Measurements from ENCODE around the gene CHRNA5.

CHRNA5 gene

GRCh38 chr15:78540871-78541743, 24.2 kb upstream of the CHRNA5 start:
- H3K9ac ChIP-seq (ENCODE audit: low read length) = peak overlapping the region; percentile 94
- peaks cover 23% of the 10 kb centered on the region; the same call in 1 of the 2 replicates for H3K36me3 ChIP-seq (replicated peaks; ENCODE audit: insufficient read depth, low read length)
- no peaks in the 10 kb centered on the region for H3K9me2 ChIP-seq (replicated peaks; ENCODE audit: insufficient read depth, low read length)
- H3K79me2 ChIP-seq (ENCODE audit: low read length) = peaks cover 54% of the 10 kb centered on the region
- peak overlapping the region; percentile 80 for H2AFZ ChIP-seq (ENCODE audit: low read length)
- TF ChIP-seq EZH2phosphoT487 (IDR thresholded peaks at IDR 0.05; ENCODE audit: low read length) = no peak
- TF ChIP-seq, protein P1, sequence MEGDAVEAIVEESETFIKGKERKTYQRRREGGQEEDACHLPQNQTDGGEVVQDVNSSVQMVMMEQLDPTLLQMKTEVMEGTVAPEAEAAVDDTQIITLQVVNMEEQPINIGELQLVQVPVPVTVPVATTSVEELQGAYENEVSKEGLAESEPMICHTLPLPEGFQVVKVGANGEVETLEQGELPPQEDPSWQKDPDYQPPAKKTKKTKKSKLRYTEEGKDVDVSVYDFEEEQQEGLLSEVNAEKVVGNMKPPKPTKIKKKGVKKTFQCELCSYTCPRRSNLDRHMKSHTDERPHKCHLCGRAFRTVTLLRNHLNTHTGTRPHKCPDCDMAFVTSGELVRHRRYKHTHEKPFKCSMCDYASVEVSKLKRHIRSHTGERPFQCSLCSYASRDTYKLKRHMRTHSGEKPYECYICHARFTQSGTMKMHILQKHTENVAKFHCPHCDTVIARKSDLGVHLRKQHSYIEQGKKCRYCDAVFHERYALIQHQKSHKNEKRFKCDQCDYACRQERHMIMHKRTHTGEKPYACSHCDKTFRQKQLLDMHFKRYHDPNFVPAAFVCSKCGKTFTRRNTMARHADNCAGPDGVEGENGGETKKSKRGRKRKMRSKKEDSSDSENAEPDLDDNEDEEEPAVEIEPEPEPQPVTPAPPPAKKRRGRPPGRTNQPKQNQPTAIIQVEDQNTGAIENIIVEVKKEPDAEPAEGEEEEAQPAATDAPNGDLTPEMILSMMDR (IDR thresholded peaks at IDR 0.05; ENCODE audit: low read length) = no peak
- no peak for TF ChIP-seq EZH2 (optimal IDR thresholded peaks at IDR 0.05; ENCODE audit: low read depth, low read length)
- no peak for DNase-seq
- no peaks in the 10 kb centered on the region for H4K20me1 ChIP-seq (ENCODE audit: insufficient read depth, low read length)
- no peaks in the 10 kb centered on the region for H3K9me3 ChIP-seq (replicated peaks; ENCODE audit: insufficient read depth, low read length)
- peaks cover 16% of the 10 kb centered on the region for H3K4me1 ChIP-seq (ENCODE audit: low read length)
- peak overlapping the region; percentile 91 for H3K27ac ChIP-seq (ENCODE audit: low read length)
- peaks cover 29% of the 10 kb centered on the region for H3F3A ChIP-seq (ENCODE audit: insufficient read depth, low read length)
- H3K27me3 ChIP-seq (replicated peaks; ENCODE audit: insufficient read depth, low read length) = no peaks in the 10 kb centered on the region
- peak overlapping the region; percentile 73 for H3K4me2 ChIP-seq (ENCODE audit: low read depth, low read length)
- H3K4me3 ChIP-seq (ENCODE audit: low read length) = peak overlapping the region; percentile 90

- Histone ChIP-seq H3K4me2 (ENCODE audit: low read depth, low read length) (peak overlapping the region; percentile 73), H4K20me1 (ENCODE audit: insufficient read depth, low read length) (no peaks in the 10 kb centered on the region), H3K9ac (ENCODE audit: low read length) (peak overlapping the region; percentile 94; the same call in 1 of the 2 replicates), H3K27ac (ENCODE audit: low read length) (peak overlapping the region; percentile 91; the same call in 1 of the 2 replicates), H2AFZ (ENCODE audit: low read length) (no peak overlapping the region), H3K4me3 (ENCODE audit: low read length) (peak overlapping the region; percentile 90), H3F3A (ENCODE audit: insufficient read depth, low read length) (peaks cover 29% of the 10 kb centered on the region), H3K36me3 (replicated peaks; ENCODE audit: insufficient read depth, low read length) (peaks cover 23% of the 10 kb centered on the region; the same call in 1 of the 2 replicates), H3K9me3 (replicated peaks; ENCODE audit: insufficient read depth, low read length) (no peaks in the 10 kb centered on the region), H3K27me3 (replicated peaks; ENCODE audit: insufficient read depth, low read length) (no peaks in the 10 kb centered on the region), H3K9me2 (replicated peaks; ENCODE audit: insufficient read depth, low read length) (no peaks in the 10 kb centered on the region), H3K4me1 (ENCODE audit: low read length) (peaks cover 11% of the 10 kb centered on the region), H3K79me2 (ENCODE audit: low read length) (peaks cover 55% of the 10 kb centered on the region)
- no peak for DNase-seq
- TF ChIP-seq EZH2 (optimal IDR thresholded peaks at IDR 0.05; ENCODE audit: low read depth, low read length) (no peak), EZH2phosphoT487 (IDR thresholded peaks at IDR 0.05; ENCODE audit: low read length) (no peak)
- TF ChIP-seq, protein P1 (IDR thresholded peaks at IDR 0.05; ENCODE audit: low read length) = no peak
Measured at GRCh38 chr15:78541744-78542034, 23.6 kb upstream of the CHRNA5 start.

GRCh38 chr15:78542647-78543046, 22.7 kb upstream of the CHRNA5 start:
- Histone ChIP-seq H3K36me3 (replicated peaks; ENCODE audit: insufficient read depth, low read length) (peaks cover 23% of the 10 kb centered on the region; the same call in 1 of the 2 replicates), H4K20me1 (ENCODE audit: insufficient read depth, low read length) (no peaks in the 10 kb centered on the region), H3K4me2 (ENCODE audit: low read depth, low read length) (0 out of 2 replicates have a peak overlapping the region, but pooled peaks have one; percentile 73), H3K9me3 (replicated peaks; ENCODE audit: insufficient read depth, low read length) (no peaks in the 10 kb centered on the region), H3K9me2 (replicated peaks; ENCODE audit: insufficient read depth, low read length) (no peaks in the 10 kb centered on the region), H3K4me3 (ENCODE audit: low read length) (no peak overlapping the region), H3K9ac (ENCODE audit: low read length) (no peak overlapping the region), H3K27me3 (replicated peaks; ENCODE audit: insufficient read depth, low read length) (no peaks in the 10 kb centered on the region), H3K27ac (ENCODE audit: low read length) (no peak overlapping the region), H3F3A (ENCODE audit: insufficient read depth, low read length) (peaks cover 29% of the 10 kb centered on the region), H3K4me1 (ENCODE audit: low read length) (peaks cover 11% of the 10 kb centered on the region), H2AFZ (ENCODE audit: low read length) (no peak overlapping the region), H3K79me2 (ENCODE audit: low read length) (peaks cover 61% of the 10 kb centered on the region)
- DNase-seq = no peak
- TF ChIP-seq EZH2 (optimal IDR thresholded peaks at IDR 0.05; ENCODE audit: low read depth, low read length) = no peak

DNA sequence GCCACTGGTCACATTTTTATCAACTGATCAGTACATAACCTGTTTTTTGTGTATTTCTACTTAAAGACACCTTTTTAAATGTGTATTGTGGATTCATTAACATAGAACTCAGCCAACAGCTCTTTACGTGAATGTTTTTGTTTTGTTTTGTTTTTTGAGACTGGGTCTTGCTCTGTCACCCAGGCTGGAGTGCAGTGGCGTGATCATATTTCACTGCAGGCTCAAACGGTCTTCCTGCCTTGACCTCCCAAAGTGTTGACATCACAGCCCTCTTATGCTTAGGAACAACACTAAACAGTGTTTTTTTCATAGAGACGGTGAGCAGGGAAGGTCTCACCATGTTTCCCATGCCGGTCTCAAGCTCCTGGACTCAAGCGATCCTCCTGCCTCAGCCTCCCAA, 15.1 kb upstream of the CHRNA5 start:
- no peaks in the 10 kb centered on the region for H3K9me2 ChIP-seq (replicated peaks; ENCODE audit: insufficient read depth, low read length)
- H3K27ac ChIP-seq (ENCODE audit: low read length) = no peak overlapping the region; the same call in 1 of the 2 replicates
- no peaks in the 10 kb centered on the region for H3K9me3 ChIP-seq (replicated peaks; ENCODE audit: insufficient read depth, low read length)
- peaks cover 34% of the 10 kb centered on the region for H3K4me1 ChIP-seq (ENCODE audit: low read length)
- H3K4me2 ChIP-seq (ENCODE audit: low read depth, low read length) = no peak overlapping the region
- H2AFZ ChIP-seq (ENCODE audit: low read length) = no peak overlapping the region
- no peaks in the 10 kb centered on the region for H4K20me1 ChIP-seq (ENCODE audit: insufficient read depth, low read length)
- H3K79me2 ChIP-seq (ENCODE audit: low read length) = peaks cover 16% of the 10 kb centered on the region
- TF ChIP-seq, protein P1 (IDR thresholded peaks at IDR 0.05; ENCODE audit: low read length) = no peak
- TF ChIP-seq EZH2phosphoT487 (IDR thresholded peaks at IDR 0.05; ENCODE audit: low read length) (no peak), EZH2 (optimal IDR thresholded peaks at IDR 0.05; ENCODE audit: low read depth, low read length) (no peak)
- no peak for DNase-seq
- peaks cover 30% of the 10 kb centered on the region for H3F3A ChIP-seq (ENCODE audit: insufficient read depth, low read length)
- H3K4me3 ChIP-seq (ENCODE audit: low read length) = no peak overlapping the region
- H3K27me3 ChIP-seq (replicated peaks; ENCODE audit: insufficient read depth, low read length) = no peaks in the 10 kb centered on the region
- H3K36me3 ChIP-seq (replicated peaks; ENCODE audit: insufficient read depth, low read length) = peaks cover 18% of the 10 kb centered on the region; the same call in 1 of the 2 replicates
- H3K9ac ChIP-seq (ENCODE audit: low read length) = no peak overlapping the region

Data from MM.1S (cell line).